Measurements from ENCODE around the gene RIT1. TPM values are rescaled to one million over a fixed set of nuclear protein-coding genes. Genes with fewer than 3 reads are reported as not detected.

RIT1 gene
- total RNA-seq, 1 experiment from 2014 or later, result 27.2 TPM

- TF ChIP-seq AFF4 (CRISPR knock-in tag; IDR thresholded peaks at IDR 0.05; ENCODE audit: borderline replicate concordance) (no peak), ZNF263 (CRISPR knock-in tag; IDR thresholded peaks at IDR 0.05; ENCODE audit: low read depth) (no peak), GABPB1 (CRISPR knock-in tag; IDR thresholded peaks at IDR 0.05) (no peak), FOXP1 (CRISPR knock-in tag; IDR thresholded peaks at IDR 0.05; ENCODE audit: borderline replicate concordance) (no peak), HMGA2 (CRISPR knock-in tag; IDR thresholded peaks at IDR 0.05) (no peak)
Observed at GRCh38 chr1:155856257-155856974, 54.7 kb downstream of the RIT1 start (continued).

GRCh38 chr1:155850345-155850744, 60.8 kb downstream of the RIT1 start:
- ChIA-PET POLR2A (interaction anchor here (0.6 kb wide), 1 partner anchor 113 kb away, joined by 3 read pairs; no protein-coding TSS in a partner anchor), CTCF (interaction anchor here (1.0 kb wide), 1 partner anchor 128 kb away, joined by 4 read pairs; the partner anchor contains the start of gene ARHGEF2)
- Mint-ChIP-seq H3K36me3 (peaks cover 70% of the 10 kb centered on the region), H3K4me1 (peaks cover 7% of the 10 kb centered on the region), H3K27ac (peak overlapping the region; percentile 59; the same call in 1 of the 2 replicates), H3K4me3 (no peak overlapping the region), H3K9me3 (no peaks in the 10 kb centered on the region), H3K27me3 (ENCODE audit: low read depth) (no peaks in the 10 kb centered on the region)
- DNase-seq (ENCODE audit: low spot score) (no peak), ATAC-seq (no peak)
- TF ChIP-seq FOXK1 (CRISPR knock-in tag; IDR thresholded peaks at IDR 0.05) (no peak), ZNF423 (CRISPR knock-in tag; IDR thresholded peaks at IDR 0.05) (no peak), FOXP4 (CRISPR knock-in tag; IDR thresholded peaks at IDR 0.05) (no peak), GRHL2 (CRISPR knock-in tag; IDR thresholded peaks at IDR 0.05; ENCODE audit: insufficient replicate concordance, severe bottlenecking) (no peak), ZNF232 (CRISPR knock-in tag; IDR thresholded peaks at IDR 0.05) (no peak)

GRCh38 chr1:155847823-155848529, 63.2 kb downstream of the RIT1 start:
- Mint-ChIP-seq H3K27ac (peak overlapping the region; percentile 75), H3K9me3 (no peaks in the 10 kb centered on the region), H3K4me1 (peaks cover 7% of the 10 kb centered on the region), H3K27me3 (ENCODE audit: low read depth) (no peaks in the 10 kb centered on the region), H3K4me3 (no peak overlapping the region), H3K36me3 (peaks cover 63% of the 10 kb centered on the region)
- no peak for DNase-seq (ENCODE audit: low spot score)
- ChIA-PET POLR2A (no interaction called here), CTCF (no interaction called here)
- no peak for ATAC-seq
- TF ChIP-seq SP1 (CRISPR knock-in tag; conservative IDR thresholded peaks at IDR 0.05) (no peak), ATF6 (CRISPR knock-in tag; IDR thresholded peaks at IDR 0.05) (no peak), ETV6 (CRISPR knock-in tag; IDR thresholded peaks at IDR 0.05) (no peak), ZBTB21 (CRISPR knock-in tag; IDR thresholded peaks at IDR 0.05; ENCODE audit: borderline replicate concordance) (no peak), SMAD3 (CRISPR knock-in tag; IDR thresholded peaks at IDR 0.05; ENCODE audit: borderline replicate concordance) (no peak), NR2C2 (CRISPR knock-in tag; IDR thresholded peaks at IDR 0.05) (no peak), ZNF423 (CRISPR knock-in tag; IDR thresholded peaks at IDR 0.05) (no peak), NFYB (CRISPR knock-in tag; conservative IDR thresholded peaks at IDR 0.05; ENCODE audit: low read depth) (no peak), ZNF396 (CRISPR knock-in tag; IDR thresholded peaks at IDR 0.05; ENCODE audit: borderline replicate concordance) (no peak), TEAD1 (CRISPR knock-in tag; IDR thresholded peaks at IDR 0.05) (no peak), RORB (CRISPR knock-in tag; IDR thresholded peaks at IDR 0.05) (no peak), USF1 (CRISPR knock-in tag; IDR thresholded peaks at IDR 0.05) (no peak), ZNF416 (CRISPR knock-in tag; IDR thresholded peaks at IDR 0.05) (no peak)

All from WTC11 (cell line).